Measurements from ENCODE around the gene ACACB.
"Not testable (repeated sequence)": the region's sequence is repeated elsewhere in the genome, so short reads cannot be mapped to it uniquely, and the experiment has no call there.

Gene ACACB

DNA sequence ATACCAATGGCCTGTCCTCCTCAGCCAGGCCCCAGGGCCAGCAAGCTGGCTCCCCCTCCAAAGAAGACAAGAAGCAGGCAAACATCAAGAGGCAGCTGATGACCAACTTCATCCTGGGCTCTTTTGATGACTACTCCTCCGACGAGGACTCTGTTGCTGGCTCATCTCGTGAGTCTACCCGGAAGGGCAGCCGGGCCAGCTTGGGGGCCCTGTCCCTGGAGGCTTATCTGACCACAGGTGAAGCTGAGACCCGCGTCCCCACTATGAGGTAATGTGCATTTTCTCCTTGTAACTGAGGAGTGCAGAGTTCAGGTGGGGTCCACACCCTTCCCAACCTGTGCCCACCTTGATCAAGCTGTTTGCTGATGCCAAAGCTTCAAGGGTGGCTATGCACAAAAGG is 23.4 kb downstream of the ACACB start:
- no peak overlapping the region for H3K4me3 ChIP-seq (ENCODE audit: low read length)
- no peak for DNase-seq (ENCODE audit: low read depth)
- TF ChIP-seq, protein P1, sequence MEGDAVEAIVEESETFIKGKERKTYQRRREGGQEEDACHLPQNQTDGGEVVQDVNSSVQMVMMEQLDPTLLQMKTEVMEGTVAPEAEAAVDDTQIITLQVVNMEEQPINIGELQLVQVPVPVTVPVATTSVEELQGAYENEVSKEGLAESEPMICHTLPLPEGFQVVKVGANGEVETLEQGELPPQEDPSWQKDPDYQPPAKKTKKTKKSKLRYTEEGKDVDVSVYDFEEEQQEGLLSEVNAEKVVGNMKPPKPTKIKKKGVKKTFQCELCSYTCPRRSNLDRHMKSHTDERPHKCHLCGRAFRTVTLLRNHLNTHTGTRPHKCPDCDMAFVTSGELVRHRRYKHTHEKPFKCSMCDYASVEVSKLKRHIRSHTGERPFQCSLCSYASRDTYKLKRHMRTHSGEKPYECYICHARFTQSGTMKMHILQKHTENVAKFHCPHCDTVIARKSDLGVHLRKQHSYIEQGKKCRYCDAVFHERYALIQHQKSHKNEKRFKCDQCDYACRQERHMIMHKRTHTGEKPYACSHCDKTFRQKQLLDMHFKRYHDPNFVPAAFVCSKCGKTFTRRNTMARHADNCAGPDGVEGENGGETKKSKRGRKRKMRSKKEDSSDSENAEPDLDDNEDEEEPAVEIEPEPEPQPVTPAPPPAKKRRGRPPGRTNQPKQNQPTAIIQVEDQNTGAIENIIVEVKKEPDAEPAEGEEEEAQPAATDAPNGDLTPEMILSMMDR (conservative IDR thresholded peaks at IDR 0.05; ENCODE audit: low read length) = no peak

DNA sequence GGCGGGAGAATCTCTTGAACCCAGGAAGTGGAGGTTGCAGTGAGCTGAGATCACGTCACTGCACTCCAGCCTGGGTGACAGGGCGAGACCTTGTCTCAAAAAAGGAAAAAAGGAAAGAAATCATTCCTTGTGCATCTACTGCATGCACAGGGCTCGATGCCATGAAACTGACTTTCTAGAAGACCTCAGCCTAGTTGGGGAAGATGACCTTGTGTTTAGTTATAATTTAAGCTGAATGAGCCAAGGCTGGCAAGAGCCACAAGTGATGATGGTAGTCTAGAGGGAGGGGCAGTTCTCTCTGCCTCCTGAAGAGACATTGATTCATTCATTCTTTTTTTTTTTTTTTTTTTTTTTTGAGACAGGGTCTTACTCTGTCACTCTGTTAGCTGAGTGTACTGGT is 24.2 kb downstream of the ACACB start:
- TF ChIP-seq, protein P1 (conservative IDR thresholded peaks at IDR 0.05; ENCODE audit: low read length) = no peak
- no peak overlapping the region for H3K4me3 ChIP-seq (ENCODE audit: low read length)
- DNase-seq (ENCODE audit: low read depth) = no peak

DNA sequence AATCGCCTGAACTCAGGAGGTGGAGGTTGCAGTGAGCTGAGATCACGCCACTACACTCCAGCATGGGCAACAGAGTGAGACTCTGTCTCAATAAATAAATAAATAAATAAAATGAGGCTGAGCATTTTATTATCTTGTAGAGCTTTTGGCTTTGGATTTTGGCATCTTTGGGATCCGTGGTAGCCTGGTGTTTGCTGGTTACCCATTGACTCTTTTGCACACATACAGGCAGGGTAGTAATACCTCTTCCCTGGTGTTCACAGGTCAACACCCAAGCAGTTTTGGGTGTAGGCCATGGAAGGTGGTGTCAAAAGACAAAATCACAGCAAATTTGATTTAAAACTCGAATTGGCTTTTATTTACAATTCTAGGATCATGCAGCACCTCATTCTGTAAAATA is 27.8 kb downstream of the ACACB start:
- no peak for DNase-seq (ENCODE audit: low read depth)
- no peak overlapping the region for H3K4me3 ChIP-seq (ENCODE audit: low read length)
- TF ChIP-seq, protein P1 (conservative IDR thresholded peaks at IDR 0.05; ENCODE audit: low read length) = no peak

DNA sequence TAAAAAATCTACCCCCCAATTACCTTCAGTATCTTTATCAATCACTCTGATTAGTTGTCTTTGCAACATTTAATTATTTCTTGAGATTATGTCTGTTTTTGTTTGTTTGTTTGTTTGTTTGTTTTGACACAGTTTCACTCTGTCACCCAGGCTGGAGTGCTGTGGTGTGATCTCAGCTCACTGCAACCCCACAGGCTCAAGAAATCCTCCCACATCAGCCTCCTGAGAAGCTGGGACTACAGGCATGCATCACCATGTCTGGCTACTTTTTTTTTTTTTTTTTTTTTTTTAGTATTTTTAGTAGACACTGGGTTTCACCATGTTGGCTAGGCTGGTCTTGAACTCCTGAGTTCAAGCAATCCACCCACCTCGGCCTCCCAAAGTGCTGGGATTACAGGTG is 30.7 kb downstream of the ACACB start:
- not testable (repeated sequence) for DNase-seq (ENCODE audit: low read depth)

DNA sequence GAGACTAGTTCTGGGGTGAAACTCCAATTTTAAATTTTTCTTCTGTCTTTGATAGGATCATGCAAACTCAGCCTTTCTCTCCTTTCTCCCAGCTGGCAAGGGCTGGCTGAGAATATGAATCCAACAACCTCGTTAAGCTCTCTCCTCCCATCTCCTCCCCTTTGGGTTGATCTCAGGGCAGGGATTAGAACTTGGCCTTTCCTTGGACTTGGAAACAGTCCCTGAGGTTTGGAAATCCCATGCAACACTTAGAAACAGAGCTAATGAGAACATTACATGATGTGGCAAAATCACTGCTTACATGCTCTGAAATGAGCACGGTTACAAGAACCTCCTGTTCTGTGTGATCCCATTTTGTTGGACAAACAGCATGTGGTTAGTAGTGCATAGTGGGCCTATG is 31.6 kb downstream of the ACACB start:
- TF ChIP-seq, protein P1 (conservative IDR thresholded peaks at IDR 0.05; ENCODE audit: low read length) = no peak
- peak; percentile 90 for DNase-seq (ENCODE audit: low read depth)

More for the DNA sequence above, 30.7 kb downstream of the ACACB start:
- not testable (repeated sequence) for H3K4me3 ChIP-seq (ENCODE audit: low read length)

DNA sequence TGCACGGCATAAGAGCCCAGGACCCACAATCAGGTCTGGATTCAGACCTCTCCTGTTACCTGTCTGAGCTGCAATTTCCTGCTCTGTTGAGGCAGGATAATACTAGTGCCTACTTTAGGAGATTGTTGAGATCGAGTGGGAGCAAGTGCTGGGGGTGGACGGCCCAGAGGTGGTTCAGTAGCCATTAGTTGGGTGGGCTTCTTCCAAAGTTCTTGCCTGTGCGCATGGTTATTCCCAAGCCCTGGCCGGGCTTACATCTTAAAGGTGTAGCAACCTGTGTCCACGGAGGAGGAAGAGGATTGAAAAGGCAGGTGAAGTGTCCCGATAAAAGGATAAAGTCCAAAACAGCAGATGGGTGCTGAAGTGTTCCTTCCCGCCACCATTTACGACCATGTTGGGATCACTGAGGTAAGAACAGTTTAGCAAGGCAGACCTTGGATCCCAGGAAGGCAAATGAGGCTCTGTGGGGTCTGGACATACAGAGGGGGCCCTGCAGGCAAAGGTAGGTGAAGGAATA is 33.8 kb downstream of the ACACB start:
- no peak for DNase-seq (ENCODE audit: low read depth)
- TF ChIP-seq, protein P1 (conservative IDR thresholded peaks at IDR 0.05; ENCODE audit: low read length) = no peak

More for the DNA sequence above, 31.6 kb downstream of the ACACB start:
- no peak overlapping the region for H3K4me3 ChIP-seq (ENCODE audit: low read length)

DNA sequence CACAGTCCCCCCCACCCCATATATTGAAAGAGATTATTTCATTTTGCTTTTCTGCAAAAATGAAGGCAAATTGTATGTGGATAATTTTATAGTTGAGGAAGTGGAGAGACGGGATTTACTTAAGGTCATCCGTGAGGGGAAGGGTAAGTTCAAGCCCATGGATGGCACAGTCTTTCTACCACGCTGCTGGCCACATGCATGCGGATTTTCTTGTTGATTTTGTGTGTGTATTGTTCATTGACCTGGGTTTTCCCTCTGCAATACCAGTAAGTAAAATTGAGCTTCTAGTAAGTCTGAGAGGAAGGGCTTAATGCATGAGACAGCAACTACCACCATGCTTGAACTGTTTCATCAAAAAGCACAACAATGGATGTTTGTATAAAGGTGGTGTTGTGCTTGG is 35.1 kb downstream of the ACACB start:
- TF ChIP-seq, protein P1 (conservative IDR thresholded peaks at IDR 0.05; ENCODE audit: low read length) = no peak

More for the DNA sequence above, 33.8 kb downstream of the ACACB start:
- no peak overlapping the region for H3K4me3 ChIP-seq (ENCODE audit: low read length)

More for the DNA sequence above, 35.1 kb downstream of the ACACB start:
- DNase-seq (ENCODE audit: low read depth) = no peak
- no peak overlapping the region for H3K4me3 ChIP-seq (ENCODE audit: low read length)
